ENCODE results near the gene MED6. TPM values are rescaled to one million over a fixed set of nuclear protein-coding genes. Genes with fewer than 3 reads are reported as not detected.

Gene MED6
- total and polyA plus RNA-seq, 2 of the 13 experiments (the other 11 are each of a cell fraction or from before 2014, with no cell fraction given), result 44.8 to 47.8 TPM

- TF ChIP-seq GMEB1 (CRISPR knock-in tag; IDR thresholded peaks at IDR 0.05; ENCODE audit: borderline replicate concordance) (no peak), ZNF674 (CRISPR knock-in tag; IDR thresholded peaks at IDR 0.05; ENCODE audit: low read depth) (no peak), BCL3 (CRISPR knock-in tag; IDR thresholded peaks at IDR 0.05) (no peak), RBFOX2 (IDR thresholded peaks at IDR 0.05; ENCODE audit: low read depth, low read length) (no peak), GATAD1 (CRISPR knock-in tag; IDR thresholded peaks at IDR 0.05) (no peak), ZBTB37 (CRISPR knock-in tag; IDR thresholded peaks at IDR 0.05) (no peak), YEATS2 (CRISPR knock-in tag; IDR thresholded peaks at IDR 0.05; ENCODE audit: borderline replicate concordance) (no peak), ZNF33B (CRISPR knock-in tag; IDR thresholded peaks at IDR 0.05) (no peak), NCOA5 (CRISPR knock-in tag; IDR thresholded peaks at IDR 0.05) (no peak), GTF2F1 (IDR thresholded peaks at IDR 0.05; ENCODE audit: low read length) (no peak)
Measured at GRCh38 chr14:70538087-70538486, 62.4 kb downstream of the MED6 start (continued).

GRCh38 chr14:70536830-70537229 lies 63.6 kb downstream of the MED6 start:
- no peak for DNase-seq (ENCODE audit: low spot score)
- no peak overlapping the region for H2AFZ ChIP-seq (ENCODE audit: low read length)
- no TSS peak for BruUV-seq (replicated peaks)
- WGBS (ENCODE audit: low lambda C conversion rate), result 96% methylated on average over 1 of the region's 1 CpG
- no peaks in the 10 kb centered on the region for H3K36me3 ChIP-seq (replicated peaks in 1 of 2; ENCODE audit: control insufficient read depth in 1 of 2, insufficient read depth in 2 of 2, low read length in 2 of 2)
- H3K9me3 ChIP-seq (ENCODE audit: low read length), result peaks cover 6% of the 10 kb centered on the region
- in situ Hi-C loops (cut with HindIII; ENCODE audit: extremely low pct_ligation_motif_present, low pct_unique_long_range_greater_than_20kb) (no loop called here), intact Hi-C loops (cut with micrococcal nuclease; ENCODE audit: unreplicated experiment) (no loop called here)
- H4K20me1 ChIP-seq (ENCODE audit: insufficient read depth, low read length), result no peaks in the 10 kb centered on the region
- H3K27ac ChIP-seq (ENCODE audit: extremely low read length, insufficient read depth, low read length), result no peak overlapping the region
- H3K4me2 ChIP-seq (ENCODE audit: low read depth, low read length), result no peak overlapping the region
- 0 out of 2 replicates have a peak, but pooled peaks have one; percentile 82 for TF ChIP-seq ZNF850 (CRISPR knock-in tag; conservative IDR thresholded peaks at IDR 0.05)
- TF ChIP-seq SIX4 (CRISPR knock-in tag; IDR thresholded peaks at IDR 0.05), result no peak
- no peak for TF ChIP-seq SKIL (CRISPR knock-in tag; IDR thresholded peaks at IDR 0.05; ENCODE audit: borderline replicate concordance)
- H3K4me3 ChIP-seq (replicated peaks in 1 of 3; ENCODE audit: insufficient read depth in 1 of 3, low read depth in 2 of 3, low read length in 3 of 3), result no peak overlapping the region
- ChIA-PET CTCF (ENCODE audit: low intra/inter-chr PET ratio, low total read pairs) (no interaction called here), POLR2A (no interaction called here)
- no peak overlapping the region for H3K9ac ChIP-seq (ENCODE audit: insufficient read depth, low read depth, low read length)
- H3K4me1 ChIP-seq (ENCODE audit: insufficient read depth, low read length), result no peaks in the 10 kb centered on the region
- no peak for FAIRE-seq
- H3K79me2 ChIP-seq (ENCODE audit: insufficient read depth, low read length), result no peaks in the 10 kb centered on the region
- no peaks in the 10 kb centered on the region for H3K27me3 ChIP-seq (ENCODE audit: control insufficient read depth in 1 of 2, insufficient read depth in 2 of 2, low read length in 2 of 2)
- ATAC-seq, result no peak

All from HepG2 (cell line).